Muscle layer of duodenum (tissue), 2 donors: ENCODE data around the gene SIX1.

Experiments used
- H3K27ac ChIP-seq: one replicate; pipeline ENCODE4 v1.7.0; 2013; ENCODE audit warnings: mild to moderate bottlenecking, low read length
- H3K27me3 ChIP-seq: one replicate; pipeline ENCODE4 v1.7.0; 2013; ENCODE audit warnings: low read depth, mild to moderate bottlenecking, control low read depth, low read length
- H3K36me3 ChIP-seq, 2 donors: one replicate each; pipeline ENCODE4 v1.7.0; 2013; ENCODE audit warnings: low read length in 2 of 2, control low read depth in 1 of 2, mild to moderate bottlenecking in 1 of 2; ENCODE audit not compliant: insufficient read depth in 2 of 2, control insufficient read depth in 1 of 2
- H3K4me1 ChIP-seq, 2 donors: one replicate each; pipeline ENCODE4 v1.7.0; 2013; ENCODE audit warnings: low read length in 2 of 2, mild to moderate bottlenecking in 2 of 2, control low read depth in 1 of 2, moderate library complexity in 1 of 2; ENCODE audit not compliant: insufficient read depth in 2 of 2, control insufficient read depth in 1 of 2
- H3K4me3 ChIP-seq, 2 donors: one replicate each; pipeline ENCODE4 v1.7.0; 2013; ENCODE audit warnings: low read length in 2 of 2, low read depth in 1 of 2, mild to moderate bottlenecking in 1 of 2
- H3K9me3 ChIP-seq, 2 donors: one replicate each; pipeline ENCODE4 v1.7.0; 2013; ENCODE audit warnings: low read length in 2 of 2, control low read depth in 1 of 2, mild to moderate bottlenecking in 1 of 2; ENCODE audit not compliant: control insufficient read depth in 1 of 2
- donor health status: healthy.

SIX1 gene

GRCh38 chr14:60654334-60654821 lies 5.1 kb upstream of the SIX1 start:
- H3K27ac ChIP-seq = no peak overlapping the region
- peaks cover 79% of the 10 kb centered on the region for H3K27me3 ChIP-seq

GRCh38 chr14:60653701-60654161 lies 4.5 kb upstream of the SIX1 start:
- Histone ChIP-seq H3K4me3 (no peak overlapping the region), H3K36me3 (no peaks in the 10 kb centered on the region), H3K27me3 (peaks cover 84% of the 10 kb centered on the region), H3K4me1 (peaks cover 5 to 45% of the 10 kb centered on the region in 2 donors), H3K27ac (no peak overlapping the region), H3K9me3 (no peaks in the 10 kb centered on the region)

More at GRCh38 chr14:60654334-60654821, 5.1 kb upstream of the SIX1 start:
- Histone ChIP-seq H3K4me3 (no peak overlapping the region), H3K36me3 (no peaks in the 10 kb centered on the region), H3K9me3 (no peaks in the 10 kb centered on the region), H3K4me1 (peaks cover 5 to 39% of the 10 kb centered on the region in 2 donors)

DNA sequence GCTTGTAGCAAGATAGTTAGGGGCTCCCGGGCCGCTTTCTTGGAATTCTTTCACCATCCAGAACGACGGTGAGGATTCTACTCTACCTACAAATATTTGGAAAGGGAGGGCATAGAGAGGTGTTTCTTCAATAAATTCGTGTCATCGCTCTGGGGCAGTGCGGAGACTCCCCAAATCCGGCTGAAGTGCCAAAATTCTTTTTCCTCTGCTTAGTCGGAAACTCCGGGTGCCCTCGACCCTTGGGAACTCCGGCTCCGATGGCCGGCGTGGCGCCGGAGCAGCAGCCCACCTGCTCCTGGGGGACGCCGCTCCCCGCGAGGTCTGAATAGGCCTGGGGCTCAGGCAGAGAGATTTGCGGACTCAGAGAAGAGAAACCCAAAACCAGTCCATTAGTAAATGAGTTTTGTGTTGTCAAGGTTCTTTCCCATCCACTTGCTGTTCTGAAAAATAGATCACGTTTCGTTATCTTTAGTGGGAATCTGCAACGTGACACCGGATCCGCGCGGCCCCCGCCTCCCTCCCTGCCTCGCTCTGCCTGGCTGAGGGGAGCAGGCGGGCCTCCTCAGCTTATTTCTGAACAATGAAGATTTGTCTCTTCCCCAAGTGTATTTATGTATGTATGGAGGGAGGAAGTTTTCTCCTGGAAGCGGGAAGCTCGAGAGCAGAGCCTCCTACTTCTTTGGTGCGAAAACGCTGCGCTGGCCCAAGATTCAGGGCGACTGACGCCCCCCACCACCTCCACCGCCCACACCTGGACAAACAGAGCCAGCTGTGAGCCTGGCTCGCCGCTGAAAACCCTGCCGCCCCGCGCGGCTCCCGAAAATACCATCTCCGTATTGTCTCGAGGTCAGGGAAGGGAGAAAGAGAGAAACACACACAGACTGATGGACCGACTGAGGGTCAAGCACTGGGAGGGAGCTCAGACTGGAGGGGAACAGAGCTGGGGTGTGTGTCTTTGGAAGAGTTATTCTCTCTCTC lies 3.7 kb upstream of the SIX1 start:
- Histone ChIP-seq H3K4me1 (peaks cover 5 to 53% of the 10 kb centered on the region in 2 donors), H3K27me3 (peaks cover 84% of the 10 kb centered on the region), H3K9me3 (no peaks in the 10 kb centered on the region), H3K27ac (no peak overlapping the region), H3K4me3 (no peak overlapping the region), H3K36me3 (no peaks in the 10 kb centered on the region)

GRCh38 chr14:60651796-60652673 lies 2.8 kb upstream of the SIX1 start:
- Histone ChIP-seq H3K27ac (no peak overlapping the region), H3K27me3 (peaks cover 86% of the 10 kb centered on the region), H3K36me3 (no peaks in the 10 kb centered on the region), H3K4me1 (peaks cover 0 to 53% of the 10 kb centered on the region in 2 donors), H3K4me3 (no peak overlapping the region), H3K9me3 (no peaks in the 10 kb centered on the region)

DNA sequence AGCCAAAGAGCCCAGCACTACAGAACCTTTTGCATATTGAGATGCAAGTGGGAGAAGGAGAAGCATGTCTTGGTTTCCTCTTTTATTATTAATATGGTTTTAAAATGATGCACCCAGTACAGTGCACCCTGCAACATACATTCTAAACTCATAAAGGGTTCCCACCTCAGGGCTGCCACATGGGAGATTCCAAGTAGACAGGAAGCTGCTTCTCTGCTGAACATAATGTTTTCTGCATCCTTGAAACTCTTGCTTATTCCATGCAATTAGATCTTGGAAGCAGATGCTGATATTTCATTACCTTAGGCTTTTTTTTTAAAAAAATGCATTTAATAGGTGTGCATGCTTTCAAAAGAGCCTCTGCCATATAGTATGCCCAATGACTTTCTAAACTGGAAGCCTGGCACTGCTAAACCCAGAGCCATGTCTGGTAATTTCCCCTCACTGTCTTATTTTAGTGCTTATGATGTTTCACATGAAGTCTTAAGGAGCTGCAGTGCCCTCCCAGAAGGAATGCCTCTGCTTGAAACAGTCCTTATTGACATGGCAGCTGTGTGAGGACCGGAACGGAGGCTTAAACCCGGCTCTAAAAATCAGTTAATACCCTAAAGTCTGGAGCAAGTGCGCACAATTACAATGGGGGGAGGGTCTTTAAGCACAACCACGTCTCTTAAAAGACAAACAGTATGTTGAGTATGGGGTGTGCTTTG lies 2.0 kb upstream of the SIX1 start:
- Histone ChIP-seq H3K4me3 (no peak overlapping the region), H3K9me3 (no peaks in the 10 kb centered on the region), H3K4me1 (peaks cover 0 to 50% of the 10 kb centered on the region in 2 donors), H3K36me3 (no peaks in the 10 kb centered on the region), H3K27ac (no peak overlapping the region), H3K27me3 (peaks cover 89% of the 10 kb centered on the region)

GRCh38 chr14:60650373-60650961 lies 1.2 kb upstream of the SIX1 start:
- peaks cover 92% of the 10 kb centered on the region for H3K27me3 ChIP-seq
- no peaks in the 10 kb centered on the region for H3K36me3 ChIP-seq
- peaks cover 0 to 50% of the 10 kb centered on the region in 2 donors for H3K4me1 ChIP-seq
- no peaks in the 10 kb centered on the region for H3K9me3 ChIP-seq
- no peak overlapping the region for H3K27ac ChIP-seq
- H3K4me3 ChIP-seq = no peak overlapping the region

DNA sequence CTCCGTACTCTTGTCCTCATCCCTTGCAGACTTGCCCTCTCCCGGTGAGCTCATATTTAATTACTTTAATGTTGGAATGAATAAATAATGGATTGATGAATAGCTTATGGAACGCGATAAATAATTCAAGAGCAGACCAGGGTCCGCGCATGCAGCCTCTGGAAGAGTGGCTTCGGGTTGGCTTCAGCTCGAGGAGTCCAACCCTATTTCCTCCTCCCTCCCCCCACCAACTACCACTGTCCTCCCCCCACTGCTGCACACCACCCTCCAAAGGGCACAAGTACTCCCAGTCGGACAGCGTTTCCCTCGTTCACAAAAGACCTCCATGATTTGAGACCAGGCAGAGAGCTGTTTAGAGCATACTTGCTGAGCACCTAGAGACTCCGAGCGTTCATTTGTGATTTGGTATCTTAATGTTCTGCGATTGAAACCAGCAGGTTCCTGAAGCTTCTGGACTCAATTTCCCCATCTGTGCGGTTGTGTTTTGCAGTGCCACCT lies 647 bp upstream of the SIX1 start:
- H3K27ac ChIP-seq = no peak overlapping the region

DNA sequence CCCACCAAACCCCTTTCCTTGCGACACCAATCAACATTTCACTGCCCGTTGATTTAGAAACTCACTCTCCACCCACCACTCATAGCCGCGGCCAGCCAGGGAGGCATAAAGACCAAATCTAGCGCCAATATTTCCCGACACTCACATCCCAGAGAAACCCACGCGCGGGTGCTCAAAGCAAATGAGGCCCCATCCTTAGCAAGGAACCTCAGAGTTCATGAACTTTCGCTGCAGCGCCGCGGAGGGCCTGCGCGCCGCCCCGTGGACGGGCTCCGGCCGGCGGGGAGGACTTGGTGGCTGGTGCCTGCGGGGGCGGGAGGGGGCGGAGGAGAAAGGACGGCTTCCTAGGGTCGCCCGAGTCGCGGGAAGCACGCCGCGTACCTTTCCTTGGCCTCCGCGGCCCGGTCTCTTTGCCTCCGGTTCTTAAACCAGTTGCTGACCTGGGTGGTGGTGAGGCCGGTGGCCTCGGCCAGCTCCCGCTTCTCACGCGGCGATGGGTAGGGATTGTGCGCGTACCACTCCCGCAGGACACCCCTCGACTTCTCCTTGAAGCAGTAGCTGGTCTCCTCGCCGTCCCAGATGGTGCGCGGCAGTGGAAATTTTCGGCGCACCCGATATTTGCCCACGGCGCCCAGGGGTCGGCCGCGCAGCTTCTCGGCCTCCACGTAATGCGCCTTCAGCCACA lies 886 bp downstream of the SIX1 start:
- Histone ChIP-seq H3K27me3 (peaks cover 96% of the 10 kb centered on the region), H3K4me1 (peaks cover 0 to 50% of the 10 kb centered on the region in 2 donors), H3K4me3 (peak overlapping the region; percentile 51 to 79), H3K36me3 (no peaks in the 10 kb centered on the region), H3K27ac (no peak overlapping the region), H3K9me3 (no peaks in the 10 kb centered on the region)

More for the DNA sequence above, 647 bp upstream of the SIX1 start:
- peak overlapping the region in 1 of 2 donors; percentile 79 for H3K4me3 ChIP-seq
- H3K4me1 ChIP-seq = peaks cover 0 to 50% of the 10 kb centered on the region in 2 donors
- peaks cover 95% of the 10 kb centered on the region for H3K27me3 ChIP-seq
- no peaks in the 10 kb centered on the region for H3K36me3 ChIP-seq
- no peaks in the 10 kb centered on the region for H3K9me3 ChIP-seq

- Histone ChIP-seq H3K4me1 (peaks cover 0 to 49% of the 10 kb centered on the region in 2 donors), H3K27ac (no peak overlapping the region), H3K4me3 (peak overlapping the region in 1 of 2 donors; percentile 79), H3K36me3 (no peaks in the 10 kb centered on the region), H3K27me3 (peaks cover 96% of the 10 kb centered on the region), H3K9me3 (no peaks in the 10 kb centered on the region)
Observed at GRCh38 chr14:60647837-60648248, 1.4 kb downstream of the SIX1 start.
